ENCODE measurements around the gene PLCB1.

PLCB1 gene

DNA sequence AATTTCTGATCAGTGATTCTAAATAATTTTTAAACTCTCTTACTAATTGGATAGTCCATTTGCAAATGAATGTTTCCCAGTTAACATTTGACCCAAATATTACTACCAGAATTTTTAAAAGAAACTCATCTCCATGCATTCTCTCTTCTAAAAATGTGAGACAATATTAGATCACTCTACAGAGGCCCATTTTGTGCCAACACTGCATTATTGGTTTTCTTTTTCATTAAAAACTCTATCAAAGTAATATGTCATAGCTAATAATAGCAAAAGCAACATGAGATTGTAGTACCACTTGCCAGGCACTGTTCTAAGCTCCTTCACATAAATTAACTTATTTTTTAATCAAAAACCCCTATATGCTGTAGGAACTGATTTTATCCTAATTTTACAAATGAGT lies 591.2 kb downstream of the PLCB1 start:
- Histone ChIP-seq H3K27ac (ENCODE audit: low read length) (no peak overlapping the region), H3K4me3 (ENCODE audit: low read depth in 1 of 2, low read length in 2 of 2) (no peak overlapping the region), H3K27me3 (ENCODE audit: insufficient read depth, low read length, poor library complexity) (no peaks in the 10 kb centered on the region), H3K9me3 (ENCODE audit: insufficient read depth, low read length, severe bottlenecking) (no peaks in the 10 kb centered on the region), H4K20me1 (ENCODE audit: insufficient read depth, low read length) (no peaks in the 10 kb centered on the region), H3K4me1 (ENCODE audit: insufficient read depth, low read length) (no peaks in the 10 kb centered on the region), H2AFZ (ENCODE audit: low read depth, low read length) (no peak overlapping the region), H3K36me3 (ENCODE audit: insufficient read depth, low read length) (peaks cover 32% of the 10 kb centered on the region; the same call in 1 of the 2 replicates), H3K79me2 (ENCODE audit: insufficient read depth, low read length) (no peaks in the 10 kb centered on the region), H3K9ac (ENCODE audit: low read depth, low read length) (no peak overlapping the region), H3K4me2 (ENCODE audit: insufficient read depth, low read length) (no peak overlapping the region)
- DNase-seq (no peak), ATAC-seq (ENCODE audit: insufficient read depth, low read depth) (no peak)
- TF ChIP-seq EZH2 (IDR thresholded peaks at IDR 0.05; ENCODE audit: borderline replicate concordance, low read depth, low read length, severe bottlenecking) = no peak
- TF ChIP-seq CTCF (IDR thresholded peaks at IDR 0.05; ENCODE audit: borderline replicate concordance, extremely low read depth, low read length, poor library complexity, severe bottlenecking) = no peak

DNA sequence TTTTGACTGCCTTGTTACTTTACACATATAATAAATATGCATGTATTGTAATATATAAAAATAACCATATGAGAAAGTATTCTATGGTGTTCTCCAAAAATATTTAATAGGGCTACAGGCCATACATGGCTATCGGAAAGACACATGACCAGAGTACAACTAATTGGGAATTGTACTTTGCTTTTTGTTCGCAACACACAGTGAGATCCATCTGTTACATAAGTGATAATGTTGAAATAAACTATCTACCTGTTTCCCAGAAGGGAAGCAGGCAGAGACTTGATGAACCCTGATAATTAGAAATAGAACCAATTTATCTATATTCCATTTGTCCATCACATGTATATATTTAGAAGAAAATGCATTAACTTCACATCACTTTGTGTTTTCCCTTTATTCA lies 592.8 kb downstream of the PLCB1 start:
- no peak overlapping the region for H3K4me3 ChIP-seq (ENCODE audit: low read depth in 1 of 2, low read length in 2 of 2)
- H3K36me3 ChIP-seq (ENCODE audit: insufficient read depth, low read length) = peaks cover 36% of the 10 kb centered on the region; the same call in 1 of the 2 replicates
- no peak overlapping the region for H3K27ac ChIP-seq (ENCODE audit: low read length)
- H3K79me2 ChIP-seq (ENCODE audit: insufficient read depth, low read length) = no peaks in the 10 kb centered on the region
- no peak overlapping the region for H3K4me2 ChIP-seq (ENCODE audit: insufficient read depth, low read length)
- H3K9me3 ChIP-seq (ENCODE audit: insufficient read depth, low read length, severe bottlenecking) = no peaks in the 10 kb centered on the region
- no peak overlapping the region for H2AFZ ChIP-seq (ENCODE audit: low read depth, low read length)
- no peaks in the 10 kb centered on the region for H3K27me3 ChIP-seq (ENCODE audit: insufficient read depth, low read length, poor library complexity)
- H3K4me1 ChIP-seq (ENCODE audit: insufficient read depth, low read length) = no peaks in the 10 kb centered on the region
- no peaks in the 10 kb centered on the region for H4K20me1 ChIP-seq (ENCODE audit: insufficient read depth, low read length)
- ATAC-seq (ENCODE audit: insufficient read depth, low read depth) (no peak), DNase-seq (no peak)
- no peak overlapping the region for H3K9ac ChIP-seq (ENCODE audit: low read depth, low read length)
- TF ChIP-seq EZH2 (IDR thresholded peaks at IDR 0.05; ENCODE audit: borderline replicate concordance, low read depth, low read length, severe bottlenecking) (no peak), CTCF (IDR thresholded peaks at IDR 0.05; ENCODE audit: borderline replicate concordance, extremely low read depth, low read length, poor library complexity, severe bottlenecking) (no peak)

DNA sequence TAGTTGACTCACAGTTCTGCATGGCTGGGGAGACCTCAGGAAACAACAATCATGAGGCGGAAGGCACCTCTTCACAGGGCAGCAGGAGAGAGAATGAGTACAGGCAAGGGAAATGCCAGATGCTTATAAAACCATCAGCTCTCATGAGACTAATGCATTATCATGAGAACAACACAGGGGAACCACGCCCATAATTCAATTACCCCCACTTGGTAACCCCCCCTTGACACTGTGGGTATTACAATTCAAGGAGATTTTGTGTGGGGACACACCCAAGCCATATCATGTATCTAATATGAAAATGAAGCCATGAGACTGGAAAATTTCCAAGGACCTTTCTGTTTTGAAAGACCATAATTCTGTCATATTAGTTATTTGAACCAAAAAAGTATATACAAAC lies 594.4 kb downstream of the PLCB1 start:
- DNase-seq (no peak), ATAC-seq (ENCODE audit: insufficient read depth, low read depth) (no peak)
- H3K79me2 ChIP-seq (ENCODE audit: insufficient read depth, low read length) = no peaks in the 10 kb centered on the region
- no peak overlapping the region for H3K27ac ChIP-seq (ENCODE audit: low read length)
- no peak overlapping the region for H3K4me3 ChIP-seq (ENCODE audit: low read depth in 1 of 2, low read length in 2 of 2)
- peaks cover 33% of the 10 kb centered on the region; the same call in 1 of the 2 replicates for H3K36me3 ChIP-seq (ENCODE audit: insufficient read depth, low read length)
- no peak overlapping the region for H3K9ac ChIP-seq (ENCODE audit: low read depth, low read length)
- H3K27me3 ChIP-seq (ENCODE audit: insufficient read depth, low read length, poor library complexity) = no peaks in the 10 kb centered on the region
- H3K4me1 ChIP-seq (ENCODE audit: insufficient read depth, low read length) = no peaks in the 10 kb centered on the region
- no peaks in the 10 kb centered on the region for H4K20me1 ChIP-seq (ENCODE audit: insufficient read depth, low read length)
- no peak for TF ChIP-seq CTCF (IDR thresholded peaks at IDR 0.05; ENCODE audit: borderline replicate concordance, extremely low read depth, low read length, poor library complexity, severe bottlenecking)
- no peaks in the 10 kb centered on the region for H3K9me3 ChIP-seq (ENCODE audit: insufficient read depth, low read length, severe bottlenecking)
- H2AFZ ChIP-seq (ENCODE audit: low read depth, low read length) = no peak overlapping the region
- no peak overlapping the region for H3K4me2 ChIP-seq (ENCODE audit: insufficient read depth, low read length)

GRCh38 chr20:8735014-8735413 lies 602.9 kb downstream of the PLCB1 start:
- ATAC-seq (ENCODE audit: insufficient read depth, low read depth) (no peak), DNase-seq (no peak)
- Histone ChIP-seq H3K27me3 (ENCODE audit: insufficient read depth, low read length, poor library complexity) (no peaks in the 10 kb centered on the region), H3K9ac (ENCODE audit: low read depth, low read length) (no peak overlapping the region), H3K79me2 (ENCODE audit: insufficient read depth, low read length) (no peaks in the 10 kb centered on the region), H3K4me2 (ENCODE audit: insufficient read depth, low read length) (no peak overlapping the region), H3K9me3 (ENCODE audit: insufficient read depth, low read length, severe bottlenecking) (no peaks in the 10 kb centered on the region), H2AFZ (ENCODE audit: low read depth, low read length) (no peak overlapping the region), H4K20me1 (ENCODE audit: insufficient read depth, low read length) (no peaks in the 10 kb centered on the region), H3K4me1 (ENCODE audit: insufficient read depth, low read length) (no peaks in the 10 kb centered on the region), H3K4me3 (ENCODE audit: low read depth in 1 of 2, low read length in 2 of 2) (no peak overlapping the region), H3K36me3 (ENCODE audit: insufficient read depth, low read length) (peaks cover 48% of the 10 kb centered on the region), H3K27ac (ENCODE audit: low read length) (no peak overlapping the region)
- TF ChIP-seq CTCF (IDR thresholded peaks at IDR 0.05; ENCODE audit: borderline replicate concordance, extremely low read depth, low read length, poor library complexity, severe bottlenecking) (no peak), EZH2 (IDR thresholded peaks at IDR 0.05; ENCODE audit: borderline replicate concordance, low read depth, low read length, severe bottlenecking) (no peak)
